Neural crest cell (in vitro differentiated cells): ENCODE results near the gene RABEP1. TPM values are rescaled to one million over a fixed set of nuclear protein-coding genes. Genes with fewer than 3 reads are reported as not detected.

Experiments
- DNase-seq: peaks from one replicate; pipeline ENCODE4 v3.0.0; 2021; ENCODE audit warnings: low read depth, mixed read lengths, low spot score
- H3K27ac Mint-ChIP-seq: one replicate; pipeline ENCODE4 v1.8.0; 2021; ENCODE audit warnings: mild to moderate bottlenecking, mixed read lengths; ENCODE audit not compliant: unreplicated experiment
- H3K27me3 Mint-ChIP-seq: 2 replicates; pipeline ENCODE4 v1.8.0; 2021; ENCODE audit warnings: low read depth, mild to moderate bottlenecking, mixed read lengths
- H3K36me3 Mint-ChIP-seq: 2 replicates; pipeline ENCODE4 v1.8.0; 2021; ENCODE audit warnings: low read depth, mild to moderate bottlenecking, mixed read lengths
- H3K4me1 Mint-ChIP-seq: 2 replicates; pipeline ENCODE4 v1.8.0; 2021; ENCODE audit warnings: mixed read lengths
- H3K4me3 Mint-ChIP-seq: one replicate; pipeline ENCODE4 v1.8.0; 2021; ENCODE audit warnings: mild to moderate bottlenecking, mixed read lengths
- H3K9me3 Mint-ChIP-seq: 2 replicates; pipeline ENCODE4 v1.8.0; 2021; ENCODE audit warnings: mixed read lengths
- CTCF ChIP-seq: fragments of 200-600 bp; sonication (generic); conservative IDR thresholded peaks from 2 replicates; pipeline ENCODE4 v1.5.0; 2021; ENCODE audit warnings: antibody characterized with exemption, mild to moderate bottlenecking
- total RNA-seq: library from RNA; stranded (reverse); gene quantifications from 2 replicates; pipeline ENCODE4 v1.2.1, GENCODE V29; 2021

Gene RABEP1
- total RNA-seq, 1 donor from 2014 or later: 57.9 TPM

GRCh38 chr17:5283571-5284315, 1.7 kb downstream of the RABEP1 start:
- peaks cover 32% of the 10 kb centered on the region for H3K4me1 Mint-ChIP-seq
- DNase-seq: no peak
- H3K27ac Mint-ChIP-seq: peak overlapping the region; percentile 1
- no peaks in the 10 kb centered on the region for H3K36me3 Mint-ChIP-seq
- H3K4me3 Mint-ChIP-seq: peak overlapping the region; percentile 95
- no peaks in the 10 kb centered on the region for H3K27me3 Mint-ChIP-seq
- H3K9me3 Mint-ChIP-seq: no peaks in the 10 kb centered on the region
- no peak for TF ChIP-seq CTCF

GRCh38 chr17:5284681-5285080, 2.6 kb downstream of the RABEP1 start:
- Mint-ChIP-seq H3K4me1 (peaks cover 37% of the 10 kb centered on the region), H3K27ac (no peak overlapping the region), H3K4me3 (peak overlapping the region; percentile 95), H3K9me3 (no peaks in the 10 kb centered on the region), H3K36me3 (no peaks in the 10 kb centered on the region), H3K27me3 (no peaks in the 10 kb centered on the region)
- TF ChIP-seq CTCF: no peak
- no peak for DNase-seq

- Mint-ChIP-seq H3K9me3 (no peaks in the 10 kb centered on the region), H3K36me3 (no peaks in the 10 kb centered on the region), H3K27me3 (no peaks in the 10 kb centered on the region), H3K4me3 (no peak overlapping the region), H3K27ac (no peak overlapping the region), H3K4me1 (peaks cover 37% of the 10 kb centered on the region)
- TF ChIP-seq CTCF: no peak
- no peak for DNase-seq
Observed at GRCh38 chr17:5286846-5287245, 4.8 kb downstream of the RABEP1 start.

- no peak overlapping the region for H3K27ac Mint-ChIP-seq
- TF ChIP-seq CTCF: no peak
- H3K36me3 Mint-ChIP-seq: peaks cover 2% of the 10 kb centered on the region
- no peaks in the 10 kb centered on the region for H3K27me3 Mint-ChIP-seq
- DNase-seq: no peak
- no peaks in the 10 kb centered on the region for H3K9me3 Mint-ChIP-seq
- peaks cover 11% of the 10 kb centered on the region for H3K4me1 Mint-ChIP-seq
- no peak overlapping the region for H3K4me3 Mint-ChIP-seq
Observed at GRCh38 chr17:5291683-5292350, 9.7 kb downstream of the RABEP1 start.

- Mint-ChIP-seq H3K4me1 (no peaks in the 10 kb centered on the region), H3K27me3 (no peaks in the 10 kb centered on the region), H3K36me3 (peaks cover 5% of the 10 kb centered on the region), H3K27ac (no peak overlapping the region), H3K4me3 (no peak overlapping the region), H3K9me3 (no peaks in the 10 kb centered on the region)
- DNase-seq: no peak
- TF ChIP-seq CTCF: no peak
Observed at GRCh38 chr17:5297245-5297644, 15.2 kb downstream of the RABEP1 start.
